T-helper 1 cell treated with Interleukin-12 subunit alpha and Interleukin-12 subunit beta and Interleukin-4 antibody, amounts not matched to agents 30 ng/mL and 1 ng/mL, for 36 hours (primary cell): Measurements from ENCODE around the gene KCNQ2. TPM values are rescaled to one million over a fixed set of nuclear protein-coding genes. Genes with fewer than 3 reads are reported as not detected.

ENCODE experiments used
- intact Hi-C: fragments of 100-400 bp; cut with micrococcal nuclease; formaldehyde crosslinking; loops from one replicate; pipeline ENCODE4 v1.15.1; 2024
- total RNA-seq: library from RNA; stranded (reverse); gene quantifications from 2 replicates; pipeline ENCODE4 v1.2.3, GENCODE V29; 2022

The KCNQ2 gene
- total RNA-seq, 1 donor from 2014 or later: not detected

DNA sequence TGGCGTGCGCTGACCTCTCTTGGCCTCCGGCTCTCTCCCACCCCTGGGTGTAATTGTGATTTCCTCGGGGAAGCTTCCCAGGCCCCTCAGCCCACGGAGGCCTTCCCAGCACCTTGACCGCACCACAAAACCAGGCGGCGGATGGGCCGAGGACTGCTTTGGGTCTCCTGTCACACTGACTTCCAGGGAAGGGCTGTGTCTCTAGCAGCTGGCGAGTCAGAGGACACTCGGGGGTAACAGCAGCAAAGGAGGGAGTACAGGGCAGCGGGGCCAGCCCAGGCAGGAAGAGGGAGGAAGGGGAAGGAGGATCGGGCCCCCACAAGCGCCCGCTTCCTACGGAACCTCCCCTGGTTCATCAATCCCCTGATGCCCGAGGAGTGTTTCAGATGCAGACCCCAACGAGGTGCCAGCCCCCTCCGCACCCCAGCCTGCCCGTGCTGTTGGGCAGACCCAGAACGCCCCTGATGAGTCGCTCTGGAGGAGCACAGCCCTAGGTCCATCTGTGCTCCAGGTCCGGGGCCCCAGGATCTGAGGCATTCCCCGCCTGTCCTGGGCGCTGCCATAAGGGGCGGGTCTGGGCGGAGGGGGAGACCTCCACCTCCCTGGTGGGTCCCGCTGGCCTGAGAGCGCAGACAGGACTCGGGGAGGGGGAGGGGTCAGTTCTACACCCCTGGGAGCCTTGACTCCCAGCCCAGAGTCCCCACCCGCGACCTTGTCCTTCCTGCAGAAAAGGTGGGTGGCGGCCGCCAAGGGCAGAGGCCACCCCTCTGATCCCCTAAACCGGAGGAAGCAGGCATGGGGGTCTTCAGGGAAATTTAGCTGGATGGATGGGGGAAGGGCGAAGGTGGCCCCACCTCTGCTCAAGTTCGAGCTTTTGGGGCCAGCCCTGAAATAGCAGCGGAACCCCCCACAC is 112.3 kb downstream of the KCNQ2 start:
- intact Hi-C loops: no loop called here

DNA sequence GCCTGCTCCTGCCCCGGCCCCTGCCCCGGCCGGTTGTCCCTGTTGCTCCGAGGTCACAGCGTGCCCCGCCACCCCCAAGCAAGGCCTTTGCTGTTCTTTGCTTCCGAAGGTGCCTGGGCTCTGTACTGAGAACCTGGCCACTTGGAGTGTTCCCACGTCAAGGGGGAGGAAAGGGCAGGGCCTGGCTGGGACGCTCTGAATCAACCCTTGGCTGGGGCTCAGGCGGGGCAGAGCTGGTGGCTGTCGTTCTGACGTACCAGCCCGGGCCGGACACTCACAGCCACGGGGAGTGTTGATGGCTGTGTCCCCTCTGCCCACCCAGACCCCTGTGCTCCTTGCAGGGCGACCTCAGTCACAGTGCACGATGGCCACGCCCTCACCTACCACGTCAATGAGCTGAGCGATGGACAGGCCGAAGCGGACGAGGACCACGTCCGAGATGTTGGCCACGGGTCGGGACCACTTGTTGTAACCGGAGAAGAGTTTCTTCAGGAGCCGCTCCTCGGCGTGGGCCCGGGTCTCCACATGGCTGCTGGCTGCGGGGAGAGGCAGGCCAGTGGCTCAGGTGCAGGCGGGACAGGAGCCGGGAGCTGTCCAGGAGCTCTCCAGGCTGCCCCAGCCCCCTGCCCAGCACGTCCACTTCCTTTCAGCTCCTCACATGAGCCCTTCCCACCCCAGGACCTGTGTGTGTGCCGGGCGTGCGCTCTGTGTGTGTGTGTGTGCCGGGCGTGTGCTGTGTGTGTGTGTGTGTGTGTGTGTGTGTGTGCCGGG is 113.1 kb downstream of the KCNQ2 start:
- intact Hi-C loops: no loop called here

DNA sequence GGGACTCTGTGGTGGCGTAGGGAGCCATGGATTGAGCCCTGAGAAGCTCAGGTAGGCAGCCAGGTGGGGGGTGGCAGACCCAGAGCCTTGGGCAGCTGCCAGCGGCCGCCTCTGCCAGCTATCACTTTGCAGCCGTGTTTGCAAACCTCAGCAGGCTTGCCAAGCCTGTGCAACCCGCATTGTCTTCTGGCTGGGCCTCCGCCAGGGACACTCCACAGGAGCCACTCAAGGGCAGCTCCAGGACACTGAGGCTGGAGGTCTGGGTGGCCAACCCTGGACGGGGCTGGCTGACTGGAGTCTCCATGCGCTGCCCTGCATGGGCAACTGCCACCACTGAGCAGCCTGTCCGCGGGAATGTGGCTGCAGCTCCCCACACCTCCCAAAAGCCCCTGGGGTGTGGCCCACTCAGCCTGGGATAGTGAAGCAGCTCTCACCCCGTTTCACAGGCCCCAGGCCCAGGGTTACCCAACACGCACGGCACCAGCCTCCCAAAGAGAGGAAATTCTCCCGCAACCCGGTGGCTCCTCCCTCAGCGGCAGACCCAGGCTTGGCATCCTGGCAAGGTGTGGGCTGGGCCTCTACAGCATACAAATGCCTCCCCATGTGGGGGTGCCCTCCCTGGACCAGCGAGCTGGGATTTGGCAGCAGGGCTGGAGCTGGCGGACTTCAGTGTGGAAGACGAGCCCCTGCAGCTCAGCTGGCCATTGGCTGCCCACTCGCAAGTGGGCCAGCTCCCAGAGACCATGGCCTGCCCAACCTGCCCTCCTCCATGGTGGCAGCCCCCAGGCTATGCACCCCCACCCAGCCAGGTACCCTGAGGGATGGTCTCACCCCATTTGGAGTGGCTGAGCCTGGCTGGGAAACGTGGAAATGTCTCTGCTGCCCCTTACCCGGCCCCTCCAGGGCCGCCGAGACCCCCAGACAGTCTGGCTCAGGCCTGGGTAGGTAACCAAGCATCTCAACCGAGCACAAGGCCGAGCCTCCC is 114.2 kb downstream of the KCNQ2 start:
- intact Hi-C loops: no loop called here

DNA sequence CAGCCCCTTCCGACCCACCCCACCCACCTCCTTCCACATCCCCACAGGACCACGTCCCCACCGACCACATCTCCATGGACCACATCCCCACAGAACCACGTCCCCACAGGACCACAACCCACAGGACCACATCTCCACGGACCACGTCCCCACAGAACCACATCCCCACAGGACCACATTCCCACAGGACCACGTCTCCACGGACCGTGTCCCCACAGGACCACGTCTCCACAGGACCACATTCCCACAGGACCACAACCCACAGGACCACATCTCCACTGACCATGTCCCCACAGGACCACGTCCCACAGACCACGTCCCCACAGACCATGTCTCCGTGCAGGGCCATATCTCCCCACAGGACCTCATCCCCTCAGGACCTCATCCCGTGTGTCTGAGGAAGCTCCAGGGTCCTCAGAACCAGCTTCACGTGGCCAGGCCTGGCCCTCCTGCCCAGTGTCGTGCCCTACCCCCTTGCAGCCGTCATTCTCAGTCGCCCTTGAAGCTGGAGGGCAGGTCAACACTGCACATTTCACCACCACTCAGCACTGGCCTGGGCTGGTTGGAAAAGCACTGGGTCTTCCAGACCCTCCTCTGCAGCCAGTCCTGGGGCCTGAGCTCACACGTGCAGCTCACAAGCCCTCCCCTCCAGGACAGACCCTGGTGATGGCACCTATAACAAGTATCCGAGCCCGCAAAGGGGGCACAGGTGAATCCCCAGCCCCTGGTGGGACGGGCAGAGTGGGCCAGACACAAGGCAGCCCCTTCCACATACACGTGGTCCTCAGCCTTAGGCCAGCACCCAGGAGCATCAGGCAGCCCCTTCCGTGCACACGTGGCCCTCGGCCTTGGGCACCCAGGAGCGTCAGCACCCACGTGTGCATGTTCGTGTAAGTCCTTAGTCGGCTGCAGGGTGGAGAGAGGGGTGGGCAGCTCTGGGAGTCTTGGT is 115.2 kb downstream of the KCNQ2 start:
- intact Hi-C loops: no loop called here

DNA sequence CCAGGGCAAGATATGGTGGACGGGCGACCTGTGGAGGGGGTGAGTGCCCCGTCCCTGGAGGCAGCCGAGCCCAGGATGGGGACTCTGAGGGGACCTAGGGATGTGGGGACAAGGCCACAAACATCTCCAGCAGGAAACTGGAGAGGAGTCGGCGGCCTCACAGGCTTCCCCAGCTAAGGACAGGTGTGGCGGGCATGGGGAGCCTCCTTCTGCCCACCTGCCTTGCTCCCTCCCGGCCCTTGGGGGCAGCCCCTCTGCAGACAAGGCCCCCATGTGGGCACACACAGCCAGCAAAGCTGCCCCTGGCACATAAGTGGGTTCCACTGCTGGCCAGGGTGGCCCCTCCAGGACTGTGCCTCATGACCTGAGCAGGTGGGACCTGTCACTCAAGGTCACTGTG is 115.9 kb downstream of the KCNQ2 start:
- intact Hi-C loops: no loop called here

DNA sequence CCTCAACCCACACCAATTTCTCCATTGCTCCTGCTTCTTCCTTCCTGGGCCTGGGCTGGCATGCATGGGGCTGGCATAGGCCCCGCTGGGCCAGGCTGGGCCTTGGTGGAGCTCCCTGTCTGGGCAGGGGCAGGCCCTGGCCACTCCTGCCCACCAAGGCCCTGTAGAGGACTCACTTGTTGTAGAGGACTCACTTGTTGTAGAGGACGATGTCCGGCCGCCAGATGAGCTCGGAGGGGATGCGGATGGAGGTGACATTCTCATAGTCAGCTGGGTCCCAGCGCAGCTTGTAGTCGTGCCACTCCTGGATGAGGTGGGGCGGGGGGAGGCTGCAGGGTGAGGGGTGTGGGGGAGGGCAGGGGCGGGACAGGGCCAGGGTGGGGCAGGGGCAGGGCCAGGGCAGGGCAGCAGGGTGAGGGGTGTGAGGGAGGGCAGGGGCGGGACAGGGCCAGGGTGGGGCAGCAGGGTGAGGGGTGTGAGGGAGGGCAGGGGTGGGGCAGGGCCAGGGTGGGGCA is 116.6 kb downstream of the KCNQ2 start:
- intact Hi-C loops: no loop called here

DNA sequence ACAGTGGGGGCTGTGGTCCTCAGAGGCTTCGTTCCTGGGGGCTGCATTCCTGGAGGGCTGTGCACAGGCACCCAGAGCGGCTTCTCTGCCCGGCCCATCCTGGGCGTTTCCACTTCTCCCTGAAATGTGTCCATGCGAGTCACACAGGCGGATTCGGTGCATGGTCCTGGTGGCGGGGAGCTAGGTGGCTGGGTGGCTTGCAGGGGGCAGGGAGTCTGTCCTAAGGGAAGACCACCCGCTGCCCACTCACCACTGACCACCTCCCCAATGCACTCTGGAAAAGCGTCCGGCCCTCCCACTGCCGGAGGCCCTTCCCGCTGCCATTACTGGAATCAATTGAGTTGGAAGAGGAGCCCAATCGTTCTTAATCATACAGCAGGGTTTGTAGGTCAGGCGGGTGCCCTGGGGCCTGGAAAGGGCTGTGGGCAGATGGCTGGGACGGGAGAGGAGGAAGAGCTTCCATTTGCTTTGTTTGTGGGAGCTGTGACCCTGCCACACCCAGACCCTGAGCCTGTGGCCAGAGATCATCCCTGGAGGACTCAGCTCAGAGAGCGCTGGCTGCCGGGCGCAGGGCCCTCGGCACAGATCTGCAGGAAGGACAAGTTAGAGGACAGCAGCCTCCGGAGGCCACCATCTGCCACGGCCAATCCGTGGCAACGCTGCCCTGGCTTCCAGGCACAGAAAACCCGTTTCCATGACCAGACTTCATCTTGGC is 117.7 kb downstream of the KCNQ2 start:
- intact Hi-C loops: no loop called here

DNA sequence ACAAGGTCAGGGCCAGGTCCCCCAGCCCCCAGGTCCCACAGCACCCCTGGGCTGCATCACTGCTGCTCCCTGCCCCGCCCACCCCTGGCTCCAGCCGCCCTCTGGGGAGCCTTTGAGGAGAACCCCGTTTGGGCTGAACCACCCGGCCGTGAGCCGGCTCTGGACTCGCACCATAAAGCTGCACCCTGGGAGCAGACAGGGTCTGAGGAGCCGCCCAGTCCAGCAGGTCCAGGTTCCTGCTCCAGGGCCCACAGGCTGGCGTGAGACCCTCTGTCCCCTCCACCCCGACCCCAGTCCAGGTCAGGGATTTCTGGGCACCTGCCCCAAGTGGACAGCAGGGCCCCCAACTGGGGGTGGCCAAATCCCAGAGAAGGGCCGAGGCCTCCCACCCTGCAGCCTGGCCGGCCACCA is 119.6 kb downstream of the KCNQ2 start:
- intact Hi-C loops: no loop called here

DNA sequence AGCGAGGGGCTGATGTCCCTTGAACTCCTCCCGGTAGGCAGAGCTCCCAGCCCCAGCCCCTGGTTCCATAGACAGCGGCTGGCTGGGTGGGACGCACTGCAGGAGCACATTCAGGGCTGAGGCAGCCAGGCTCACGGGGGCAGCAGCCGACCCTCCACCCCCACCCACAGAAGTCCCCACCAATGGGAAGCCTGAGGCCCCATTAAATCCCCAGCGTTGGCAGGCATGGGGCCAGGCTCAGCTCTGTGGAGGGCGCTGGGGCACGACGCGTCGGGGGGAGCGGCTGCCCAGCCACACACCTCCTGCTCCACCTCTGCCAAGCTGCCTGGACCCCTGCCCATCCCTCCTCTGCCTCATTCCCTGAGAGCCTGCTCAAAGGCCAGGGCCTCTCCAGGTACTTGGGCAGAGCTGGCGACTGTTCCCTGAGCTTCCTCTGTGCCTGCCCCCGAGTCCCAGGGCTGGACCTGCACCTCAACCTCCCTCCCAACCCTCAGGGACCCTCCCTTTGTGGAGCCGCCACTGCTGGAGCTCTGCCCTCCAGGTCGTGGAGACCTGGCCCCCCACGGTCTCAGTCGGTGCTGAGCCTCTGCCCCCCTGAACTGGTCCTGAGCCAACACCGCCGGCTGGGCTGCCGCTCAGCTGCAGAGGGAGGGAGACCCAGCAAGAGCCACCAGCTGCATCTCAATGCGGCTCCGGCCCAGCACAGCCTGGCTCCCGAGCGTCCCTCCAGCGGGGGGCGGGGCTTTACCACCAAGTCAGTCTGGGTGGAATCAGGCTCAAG is 120.5 kb downstream of the KCNQ2 start:
- intact Hi-C loops: no loop called here

DNA sequence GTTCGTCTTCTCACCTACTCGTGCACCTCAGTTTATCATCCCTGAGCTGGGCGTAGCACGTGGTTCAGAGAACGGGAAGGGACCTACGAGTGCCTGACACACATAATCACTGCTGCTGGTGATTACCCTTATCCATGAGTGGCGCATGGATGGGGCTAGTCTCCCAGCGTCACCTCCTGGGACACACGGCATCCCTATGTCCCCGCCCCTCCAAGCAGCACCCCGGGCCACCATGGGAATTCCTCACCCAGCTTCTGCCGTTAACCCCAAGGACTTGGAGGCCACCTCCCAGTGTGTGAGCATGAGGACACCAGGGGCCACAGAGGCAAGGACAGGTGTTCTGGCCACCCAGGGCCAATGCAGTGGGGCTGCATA is 121.1 kb downstream of the KCNQ2 start:
- intact Hi-C loops: no loop called here

DNA sequence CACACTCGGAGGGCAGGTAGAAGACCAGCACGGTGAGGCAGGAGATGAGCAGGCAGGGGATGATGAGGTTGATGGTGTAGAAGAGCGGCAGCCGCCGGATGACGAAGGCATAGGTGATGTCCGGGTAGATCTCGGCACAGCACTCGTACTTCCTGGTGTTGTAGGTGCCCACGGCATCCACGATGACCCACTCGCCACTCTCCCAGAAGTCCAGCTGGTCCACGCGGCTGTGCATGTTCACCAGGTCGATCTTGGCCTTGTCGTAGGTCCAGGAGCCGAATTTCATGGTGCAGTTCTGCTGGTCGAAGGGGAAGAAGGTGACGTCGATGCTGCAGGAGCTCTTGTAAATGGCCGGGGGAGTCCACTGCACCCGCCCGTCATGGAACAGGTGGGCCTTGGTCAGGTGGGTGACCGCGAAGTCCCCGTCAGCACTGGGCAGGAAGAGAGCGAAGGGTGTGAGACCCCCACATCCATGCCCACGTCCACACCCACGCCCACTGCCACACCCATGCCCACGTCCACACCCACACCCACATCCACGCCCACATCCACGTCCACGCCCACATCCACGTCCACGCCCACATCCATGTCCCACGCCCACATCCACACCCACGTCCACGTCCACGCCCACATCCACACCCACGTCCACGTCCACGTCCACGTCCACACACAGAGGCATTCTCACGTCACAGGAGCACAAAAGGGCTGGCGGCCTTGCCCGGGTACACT is 121.7 kb downstream of the KCNQ2 start:
- intact Hi-C loops: no loop called here

Other genes with a start within 250 kb of the KCNQ2 start
- not detected in 2 replicates for gene BIRC7, start 236.8 kb downstream of the KCNQ2 start, total RNA-seq
- not detected in 2 replicates for gene NKAIN4, start 218.2 kb downstream of the KCNQ2 start, total RNA-seq
- gene ARFGAP1, start 199.8 kb downstream of the KCNQ2 start, total RNA-seq: 93.8 and 94.1 TPM in 2 replicates
- 0.17 TPM in 1 of 2 replicates, not detected in the other for gene COL20A1, start 179.5 kb downstream of the KCNQ2 start, total RNA-seq
- gene CHRNA4, start 111.3 kb downstream of the KCNQ2 start, total RNA-seq: not detected in 2 replicates
- gene EEF1A2, start 26.4 kb upstream of the KCNQ2 start, total RNA-seq: 1.2 and 1.6 TPM in 2 replicates
- gene PPDPF, start 48.1 kb upstream of the KCNQ2 start, total RNA-seq: 137 and 141 TPM in 2 replicates
- 1.2 TPM in 2 replicates for gene PTK6, start 64.7 kb upstream of the KCNQ2 start, total RNA-seq
- not detected in 2 replicates for gene SRMS, start 75.1 kb upstream of the KCNQ2 start, total RNA-seq
- gene FNDC11, start 81.5 kb upstream of the KCNQ2 start, total RNA-seq: 0.27 and 0.49 TPM in 2 replicates
- 118 and 120 TPM in 2 replicates for gene HELZ2, start 101.6 kb upstream of the KCNQ2 start, total RNA-seq
- gene GMEB2, start 154.4 kb upstream of the KCNQ2 start, total RNA-seq: 15.5 and 16.8 TPM in 2 replicates
- 14.3 and 15.5 TPM in 2 replicates for gene STMN3, start 180.8 kb upstream of the KCNQ2 start, total RNA-seq
- gene RTEL1, start 185.7 kb upstream of the KCNQ2 start, total RNA-seq: 43.1 and 47.5 TPM in 2 replicates
- not detected in 2 replicates for gene TNFRSF6B, start 224.0 kb upstream of the KCNQ2 start, total RNA-seq
- 67.0 and 74.5 TPM in 2 replicates for gene ARFRP1, start 235.3 kb upstream of the KCNQ2 start, total RNA-seq
- 46.5 and 50.4 TPM in 2 replicates for gene ZGPAT, start 235.4 kb upstream of the KCNQ2 start, total RNA-seq